Neural cell (in vitro differentiated cells): ENCODE measurements around the gene PWWP2B. TPM values are rescaled to one million over a fixed set of nuclear protein-coding genes. Genes with fewer than 3 reads are reported as not detected.

Experiments
- H2AFZ ChIP-seq: fragments of 200-600, 300-800 bp; sonication (generic), shearing (Covaris generic); 2 replicates; pipeline ENCODE4 v1.6.0; 2014; ENCODE audit warnings: low read depth, mild to moderate bottlenecking, antibody characterized with exemption, low read length, moderate library complexity
- H3F3A ChIP-seq: fragments of 200-600 bp; shearing (Covaris generic); 2 replicates; pipeline ENCODE4 v1.6.1; 2016; ENCODE audit warnings: mild to moderate bottlenecking, moderate library complexity, mixed read lengths, antibody characterized with exemption, low read length; ENCODE audit not compliant: insufficient read depth, poor library complexity, severe bottlenecking
- H3K27ac ChIP-seq: fragments of 200-600, 300-800 bp; sonication (generic), shearing (Covaris generic); 2 replicates; pipeline ENCODE4 v1.5.1; 2014; ENCODE audit warnings: mild to moderate bottlenecking, low read length, moderate library complexity
- H3K27me3 ChIP-seq: fragments of 300-800, 200-600 bp; sonication (generic), shearing (Covaris generic); 2 replicates; pipeline ENCODE4 v1.6.0; 2014; ENCODE audit warnings: mild to moderate bottlenecking, low read depth, low read length, moderate library complexity; ENCODE audit not compliant: insufficient read depth
- H3K36me3 ChIP-seq: fragments of 300-800, 200-600 bp; sonication (generic), shearing (Covaris generic); 2 replicates; pipeline ENCODE4 v1.5.1; 2014; ENCODE audit warnings: mild to moderate bottlenecking, antibody characterized with exemption, low read length, moderate library complexity; ENCODE audit not compliant: insufficient read depth
- H3K4me2 ChIP-seq: fragments of 300-800, 200-600 bp; sonication (generic), shearing (Covaris generic); 2 replicates; pipeline ENCODE4 v1.6.0; 2014; ENCODE audit warnings: mild to moderate bottlenecking, low read length
- H3K4me3 ChIP-seq: fragments of 300-800, 200-600 bp; sonication (generic), shearing (Covaris generic); 2 replicates; pipeline ENCODE4 v1.5.1; 2014; ENCODE audit warnings: mild to moderate bottlenecking, low read length, moderate library complexity
- H3K79me2 ChIP-seq: fragments of 200-600 bp; shearing (Covaris generic); replicated peaks from 2 replicates; pipeline ENCODE4 v1.6.0; 2014; ENCODE audit warnings: mild to moderate bottlenecking, low read length, moderate library complexity; ENCODE audit not compliant: insufficient read depth
- H3K9ac ChIP-seq: fragments of 300-800, 200-600 bp; sonication (generic), shearing (Covaris generic); 2 replicates; pipeline ENCODE4 v1.6.1; 2016; ENCODE audit warnings: mild to moderate bottlenecking, low read length, mixed read lengths
- H3K9me2 ChIP-seq: fragments of 200-600 bp; shearing (Covaris generic); 2 replicates; pipeline ENCODE4 v1.6.1; 2016; ENCODE audit warnings: mild to moderate bottlenecking, low read length, mixed read lengths; ENCODE audit not compliant: insufficient read depth
- H3K9me3 ChIP-seq: fragments of 200-600, 300-800 bp; sonication (generic), shearing (Covaris generic); 2 replicates; pipeline ENCODE4 v1.6.1; 2016; ENCODE audit warnings: mild to moderate bottlenecking, mixed run types, low read length, moderate library complexity, mixed read lengths
- H4K20me1 ChIP-seq: fragments of 200-600 bp; shearing (Covaris generic); 2 replicates; pipeline ENCODE4 v1.6.1; 2016; ENCODE audit warnings: mild to moderate bottlenecking, mixed run types; ENCODE audit not compliant: insufficient read depth
- EP300 ChIP-seq: fragments of 450-650 bp; conservative IDR thresholded peaks from 2 replicates; pipeline ENCODE4 v1.6.1; 2014; ENCODE audit warnings: antibody characterized with exemption, mild to moderate bottlenecking, moderate library complexity; ENCODE audit not compliant: poor library complexity, severe bottlenecking
- EZH2 ChIP-seq: fragments of 200-600, 300-800 bp; shearing (Covaris generic), sonication (generic); IDR thresholded peaks from 2 replicates; pipeline ENCODE4 v1.6.1; 2014; ENCODE audit warnings: antibody characterized with exemption, low read length, borderline replicate concordance, mild to moderate bottlenecking; ENCODE audit not compliant: insufficient read depth, poor library complexity, severe bottlenecking
- MXI1 ChIP-seq: fragments of 450-650 bp; conservative IDR thresholded peaks from 2 replicates; pipeline ENCODE4 v1.6.1; 2014; ENCODE audit warnings: antibody characterized with exemption, mild to moderate bottlenecking; ENCODE audit not compliant: poor library complexity, severe bottlenecking
- POLR2AphosphoS5 ChIP-seq: IDR thresholded peaks from 2 replicates; pipeline ENCODE4 v1.6.1; 2012
- RAD21 ChIP-seq: fragments of 450-650 bp; conservative IDR thresholded peaks from 2 replicates; pipeline ENCODE4 v1.6.1; 2014; ENCODE audit warnings: antibody characterized with exemption, mild to moderate bottlenecking, moderate library complexity
- REST ChIP-seq: IDR thresholded peaks from 2 replicates; pipeline ENCODE4 v1.6.1; 2012; ENCODE audit warnings: borderline replicate concordance
- SMC3 ChIP-seq: fragments of 450-650 bp; conservative IDR thresholded peaks from 2 replicates; pipeline ENCODE4 v1.6.1; 2014; ENCODE audit warnings: antibody characterized with exemption, mild to moderate bottlenecking, moderate library complexity; ENCODE audit not compliant: poor library complexity
- TAF1 ChIP-seq: IDR thresholded peaks from 2 replicates; pipeline ENCODE4 v1.6.1; 2012; ENCODE audit warnings: low read depth
- polyA plus RNA-seq: library from polyadenylated mRNA; depleted of rRNA; stranded (reverse); fragments of >200 nt; gene quantifications from 2 replicates; pipeline ENCODE4 v1.2.3, GENCODE V29; 2014

Gene PWWP2B
- polyA plus RNA-seq, 1 donor from 2014 or later = 13.0 TPM

- Histone ChIP-seq H3K4me3 (no peak overlapping the region), H3K79me2 (no peaks in the 10 kb centered on the region), H2AFZ (no peak overlapping the region), H3K4me2 (no peak overlapping the region), H3K27ac (no peak overlapping the region), H3K9me3 (no peaks in the 10 kb centered on the region), H3F3A (no peaks in the 10 kb centered on the region), H3K9me2 (no peaks in the 10 kb centered on the region), H3K27me3 (no peaks in the 10 kb centered on the region), H3K9ac (no peak overlapping the region), H4K20me1 (no peaks in the 10 kb centered on the region), H3K36me3 (no peaks in the 10 kb centered on the region)
- TF ChIP-seq SMC3 = no peak
Observed at GRCh38 chr10:132362151-132362611, 34.8 kb upstream of the PWWP2B start.

- no peaks in the 10 kb centered on the region for H3K9me2 ChIP-seq
- H3K4me3 ChIP-seq = no peak overlapping the region
- no peaks in the 10 kb centered on the region for H3K79me2 ChIP-seq
- no peaks in the 10 kb centered on the region for H3K9me3 ChIP-seq
- no peaks in the 10 kb centered on the region for H4K20me1 ChIP-seq
- no peak overlapping the region for H3K4me2 ChIP-seq
- H2AFZ ChIP-seq = no peak overlapping the region
- no peaks in the 10 kb centered on the region for H3F3A ChIP-seq
- no peak overlapping the region for H3K27ac ChIP-seq
- H3K36me3 ChIP-seq = no peaks in the 10 kb centered on the region
- H3K27me3 ChIP-seq = no peaks in the 10 kb centered on the region
- no peak for TF ChIP-seq REST
- TF ChIP-seq MXI1 = no peak
- no peak overlapping the region for H3K9ac ChIP-seq
Observed at GRCh38 chr10:132363376-132363775, 33.6 kb upstream of the PWWP2B start.

GRCh38 chr10:132363921-132364593 is 32.9 kb upstream of the PWWP2B start:
- Histone ChIP-seq H4K20me1 (no peaks in the 10 kb centered on the region), H3K4me2 (no peak overlapping the region), H3K9me2 (no peaks in the 10 kb centered on the region), H3K36me3 (no peaks in the 10 kb centered on the region), H3F3A (no peaks in the 10 kb centered on the region), H3K9me3 (no peaks in the 10 kb centered on the region), H3K9ac (no peak overlapping the region), H2AFZ (no peak overlapping the region), H3K27ac (no peak overlapping the region), H3K4me3 (no peak overlapping the region), H3K27me3 (no peaks in the 10 kb centered on the region), H3K79me2 (no peaks in the 10 kb centered on the region)
- TF ChIP-seq TAF1 = no peak
- TF ChIP-seq POLR2AphosphoS5 = no peak
- TF ChIP-seq EP300 = no peak
- no peak for TF ChIP-seq SMC3
- TF ChIP-seq EZH2 = no peak
- TF ChIP-seq RAD21 = no peak
- no peak for TF ChIP-seq REST
- TF ChIP-seq MXI1 = no peak
